ENCODE data around the gene TSPAN19. TPM values are rescaled to one million over a fixed set of nuclear protein-coding genes. Genes with fewer than 3 reads are reported as not detected.

TSPAN19 gene
- total RNA-seq, 1 experiment from 2014 or later: not detected

- Histone ChIP-seq H3K27me3 (ENCODE audit: insufficient read depth, low read length) (no peaks in the 10 kb centered on the region), H4K91ac (ENCODE audit: insufficient read length, low read depth, low read length) (no peak overlapping the region), H3K9ac (ENCODE audit: extremely low read depth, insufficient read length, low read length) (no peak overlapping the region), H2BK12ac (ENCODE audit: insufficient read length, low read depth, low read length) (no peak overlapping the region), H3K56ac (ENCODE audit: insufficient read length, low read depth, low read length) (no peak overlapping the region), H4K20me1 (ENCODE audit: control insufficient read depth, insufficient read depth, insufficient read length) (no peaks in the 10 kb centered on the region), H2BK20ac (ENCODE audit: low read depth, low read length, poor library complexity, severe bottlenecking) (no peak overlapping the region), H3K4me1 (ENCODE audit: insufficient read depth, low read length) (no peaks in the 10 kb centered on the region), H3K4me2 (ENCODE audit: insufficient read depth, insufficient read length, low read length) (no peak overlapping the region), H2AFZ (ENCODE audit: low read length) (no peak overlapping the region), H2BK5ac (ENCODE audit: insufficient read length, low read length) (no peak overlapping the region), H3K27ac (ENCODE audit: insufficient read length, low read depth, low read length) (no peak overlapping the region), H3K79me1 (ENCODE audit: insufficient read depth, low read depth, low read length, poor library complexity, severe bottlenecking) (no peaks in the 10 kb centered on the region), H4K8ac (replicated peaks; ENCODE audit: insufficient read length, low read depth, low read length) (no peak overlapping the region), H3K18ac (ENCODE audit: insufficient read length, low read depth, low read length) (no peak overlapping the region), H3K23me2 (ENCODE audit: insufficient read length, low read depth, low read length, poor library complexity, severe bottlenecking) (no peaks in the 10 kb centered on the region), H3K14ac (ENCODE audit: insufficient read depth, low read length) (no peak overlapping the region), H2AK5ac (ENCODE audit: insufficient read length, low read length) (no peak overlapping the region), H2BK15ac (ENCODE audit: low read depth, low read length) (no peak overlapping the region), H3K23ac (ENCODE audit: insufficient read length, low read depth, low read length) (no peak overlapping the region), H3K79me2 (ENCODE audit: insufficient read depth, low read length) (no peaks in the 10 kb centered on the region), H3K4ac (ENCODE audit: low read depth, low read length) (no peak overlapping the region), H4K5ac (ENCODE audit: insufficient read length, low read depth, low read length) (no peak overlapping the region), H3T11ph (ENCODE audit: low read length) (no peak overlapping the region), H2BK120ac (ENCODE audit: low read depth, low read length, poor library complexity, severe bottlenecking) (no peak overlapping the region), H3K9me3 (ENCODE audit: control insufficient read depth, low read depth, low read length) (no peaks in the 10 kb centered on the region)
- H3K9me3 Mint-ChIP-seq: no peaks in the 10 kb centered on the region
- WGBS (ENCODE audit: extremely low coverage, insufficient read length, low lambda C conversion rate): no CpG with 5 or more reads among the region's 2 CpGs
- no peak for DNase-seq
- no peak overlapping the region for H3K4me3 Mint-ChIP-seq
- no peaks in the 10 kb centered on the region for H3K4me1 Mint-ChIP-seq
- peaks cover 2% of the 10 kb centered on the region; the same call in 1 of the 2 replicates for H3K27me3 Mint-ChIP-seq (ENCODE audit: low read depth)
- no peak for TF ChIP-seq CTCF (conservative IDR thresholded peaks at IDR 0.05)
- no peak overlapping the region for H3K27ac Mint-ChIP-seq
- no peaks in the 10 kb centered on the region for H3K36me3 Mint-ChIP-seq (ENCODE audit: insufficient read depth in 1 of 3, low read depth in 3 of 3)
Observed at GRCh38 chr12:85060916-85061315, 24.8 kb upstream of the TSPAN19 start.
